ENCODE results near the gene GRIK4. TPM values are rescaled to one million over a fixed set of nuclear protein-coding genes. Genes with fewer than 3 reads are reported as not detected.

Gene GRIK4
- total RNA-seq, 1 donor from 2014 or later, result 0.39 TPM

GRCh38 chr11:120668537-120668936 is 157.0 kb downstream of the GRIK4 start:
- no peak for DNase-seq

GRCh38 chr11:120674542-120674941 is 163.0 kb downstream of the GRIK4 start:
- no peak for DNase-seq

DNA sequence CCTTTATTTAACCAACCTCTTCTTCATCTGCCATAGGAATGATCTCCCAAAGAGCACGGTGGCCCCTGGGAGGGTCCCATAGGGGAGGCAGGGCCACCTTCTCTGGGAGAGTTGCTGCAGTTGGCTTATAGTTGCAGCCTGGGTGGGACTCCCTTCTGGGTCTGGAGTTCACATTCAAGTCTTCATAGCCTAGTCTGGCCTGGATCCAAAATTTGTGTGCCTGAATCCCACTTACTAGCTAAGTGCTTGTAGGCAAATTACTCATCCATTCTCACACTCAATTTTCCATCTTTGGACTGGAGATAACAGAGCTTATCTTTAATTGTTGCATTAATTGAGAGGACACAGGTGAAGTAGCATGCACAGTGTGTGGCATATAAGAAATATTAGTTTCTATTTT is 163.6 kb downstream of the GRIK4 start:
- DNase-seq, result no peak

DNA sequence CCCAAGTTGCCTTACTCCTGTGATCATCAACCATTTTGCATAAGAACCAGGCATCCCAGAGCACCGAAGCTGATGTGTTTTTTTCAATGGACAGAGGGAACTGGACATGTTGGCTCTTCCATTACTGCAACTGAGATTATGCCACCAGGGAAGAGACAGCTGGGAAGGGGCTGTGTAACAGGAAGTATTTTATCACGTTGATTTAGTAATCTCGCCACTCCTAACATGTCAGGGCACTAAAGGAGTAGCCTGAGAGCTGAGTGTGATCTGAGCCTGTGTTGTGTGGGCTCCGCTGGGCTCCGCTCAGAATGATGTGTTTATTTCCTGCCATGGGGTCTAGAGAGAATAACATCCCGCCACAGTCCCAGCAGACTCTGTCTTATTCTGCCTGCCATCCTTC is 165.4 kb downstream of the GRIK4 start:
- DNase-seq, result no peak

DNA sequence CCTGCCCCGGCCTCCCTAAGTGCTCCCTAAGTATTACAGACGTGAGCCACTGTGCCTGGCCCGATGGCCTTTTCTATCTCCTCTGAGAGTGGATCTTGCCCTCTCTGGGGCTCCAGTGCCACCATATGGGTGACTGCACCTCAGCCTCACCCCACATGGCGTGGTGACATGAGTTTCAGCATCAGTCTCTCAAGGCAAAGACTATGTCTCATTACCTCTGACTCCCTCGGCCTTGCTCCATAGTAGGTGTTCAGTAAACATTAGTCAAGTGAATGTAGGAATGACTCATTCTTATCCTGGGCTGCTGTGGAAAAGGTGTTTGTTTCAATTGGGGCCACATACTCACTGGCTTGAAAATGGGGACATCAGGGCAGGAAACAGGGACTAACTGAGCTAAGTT is 168.8 kb downstream of the GRIK4 start:
- no peak for DNase-seq

DNA sequence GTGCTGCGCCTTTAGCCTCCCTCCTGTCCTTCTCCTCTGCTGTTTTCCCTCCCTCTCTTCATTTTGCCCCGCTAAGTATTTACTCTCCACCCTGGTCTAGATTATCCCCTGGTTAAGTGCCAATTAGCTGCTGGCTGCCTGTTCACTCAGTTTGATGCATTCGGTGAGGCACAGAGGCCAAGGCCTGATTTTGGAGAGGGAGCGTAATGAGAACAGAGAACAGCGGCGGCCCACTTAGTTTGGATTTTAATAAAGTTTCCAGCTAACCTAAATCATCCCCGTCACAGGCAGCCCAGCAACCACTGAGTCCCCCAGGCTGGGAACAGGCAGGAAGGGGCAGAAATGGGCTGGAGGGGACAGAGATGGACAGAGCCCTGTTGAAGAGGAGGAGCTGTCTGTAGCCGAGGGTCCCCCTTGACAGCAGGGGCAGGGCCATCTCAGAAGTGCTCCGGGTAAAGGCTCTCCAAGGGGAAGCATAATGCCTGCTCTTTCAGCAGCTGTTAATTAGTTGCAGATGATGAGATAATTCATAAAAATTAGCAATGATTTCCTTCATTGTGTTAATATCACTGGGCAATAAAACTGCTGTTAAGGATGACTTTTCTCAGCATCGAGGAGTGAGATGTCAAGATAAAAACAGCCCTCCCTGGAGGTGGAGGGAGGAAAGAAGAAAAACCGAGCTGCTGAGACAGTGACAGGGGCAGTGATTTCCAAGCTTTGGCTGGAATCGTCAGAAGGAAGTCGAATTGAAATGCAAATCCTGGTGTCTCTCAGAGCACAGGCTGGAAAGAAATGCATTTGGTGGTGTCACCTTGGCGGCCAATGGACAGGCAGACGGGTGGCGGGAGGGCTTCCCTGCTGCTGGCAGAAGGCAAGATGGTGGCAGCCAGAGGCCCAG is 170.1 kb downstream of the GRIK4 start:
- DNase-seq, result peak; percentile 4

GRCh38 chr11:120682332-120682649 is 170.7 kb downstream of the GRIK4 start:
- DNase-seq, result no peak

GRCh38 chr11:120682866-120683265 is 171.3 kb downstream of the GRIK4 start:
- no peak for DNase-seq

DNA sequence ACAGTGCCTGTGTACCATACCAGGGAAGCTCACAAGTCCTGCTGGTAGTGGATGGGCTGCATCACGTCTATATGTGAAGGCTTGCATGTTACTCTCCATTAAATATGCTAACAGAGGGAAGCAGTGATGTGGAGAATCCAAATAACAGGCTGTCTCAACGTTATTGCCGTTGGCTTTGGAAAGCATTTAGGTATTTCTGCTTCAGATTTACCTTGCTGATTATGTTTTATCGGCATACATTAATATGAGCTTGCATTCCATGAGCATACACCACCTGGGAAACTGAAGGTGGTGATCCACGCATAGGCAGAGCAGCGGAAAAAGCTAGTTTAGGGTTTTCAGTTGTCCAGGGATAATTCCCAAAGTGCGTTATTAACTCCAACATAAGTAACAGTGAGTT is 175.0 kb downstream of the GRIK4 start:
- DNase-seq, result no peak

DNA sequence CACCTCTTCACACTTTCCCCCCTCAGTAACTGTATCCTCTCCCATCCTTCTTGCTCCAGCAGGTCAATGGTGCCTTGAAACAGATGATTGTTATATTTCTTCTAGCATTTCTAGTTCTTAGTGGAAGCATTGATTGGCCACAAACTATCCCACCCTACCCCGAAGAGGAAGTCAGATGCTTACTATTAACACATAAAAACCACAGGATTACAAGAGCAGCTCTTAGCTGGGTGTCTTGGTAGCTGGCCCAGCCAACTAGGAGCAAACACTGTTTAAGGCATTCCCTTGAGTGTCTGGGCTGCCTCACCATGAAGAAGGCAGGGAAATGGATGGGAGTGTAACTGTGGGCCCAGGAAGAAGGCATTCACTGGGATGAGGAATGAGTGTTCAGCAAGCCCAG is 176.6 kb downstream of the GRIK4 start:
- DNase-seq, result no peak

GRCh38 chr11:120689596-120690275 is 178.2 kb downstream of the GRIK4 start:
- DNase-seq, result no peak

DNA sequence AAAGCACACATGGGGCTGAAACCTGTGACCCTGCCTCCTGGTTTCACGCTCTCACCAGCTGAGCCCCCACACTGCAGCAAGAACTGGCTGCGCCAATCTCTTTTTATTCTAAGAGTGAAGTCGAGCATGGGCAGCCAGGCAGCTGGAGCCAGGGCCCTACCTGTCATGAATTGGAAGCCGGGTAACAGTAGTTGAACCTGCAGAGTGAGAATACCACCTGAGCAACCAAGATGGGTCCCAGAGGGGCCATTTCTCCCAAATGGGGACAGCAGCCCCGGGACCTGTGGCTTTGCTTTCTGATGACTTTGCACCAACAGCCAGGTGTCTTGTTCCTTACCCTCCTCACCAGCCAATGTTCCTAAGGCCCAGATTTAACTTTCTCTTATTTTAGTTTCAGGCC is 178.9 kb downstream of the GRIK4 start:
- DNase-seq, result no peak

- DNase-seq, result no peak
These were observed 183.2 kb downstream of the GRIK4 start for GRCh38 chr11:120694726-120695125.

DNA sequence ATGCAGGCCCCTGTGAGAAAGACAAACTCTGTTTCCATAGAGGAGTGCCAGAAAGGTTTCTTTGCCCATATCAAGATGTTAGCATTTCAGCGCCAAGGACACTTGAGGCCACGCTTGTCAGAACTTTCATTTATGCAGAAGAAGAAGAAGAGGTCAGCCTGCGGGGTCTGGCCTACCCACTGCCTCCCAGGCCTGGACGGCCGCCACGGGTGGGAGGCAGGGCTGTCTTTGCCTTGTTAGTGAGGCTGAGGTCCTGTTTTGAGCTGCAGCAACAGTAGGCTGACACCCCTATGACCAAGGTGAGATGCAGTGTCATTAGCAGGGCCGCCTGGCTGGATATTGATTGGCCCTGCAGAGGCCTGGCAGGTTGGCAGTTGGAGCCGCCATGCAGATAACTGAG is 183.9 kb downstream of the GRIK4 start:
- DNase-seq, result no peak

GRCh38 chr11:120695939-120696338 is 184.4 kb downstream of the GRIK4 start:
- DNase-seq, result no peak

- DNase-seq, result no peak
These were observed 185.2 kb downstream of the GRIK4 start for GRCh38 chr11:120696597-120697218.

DNA sequence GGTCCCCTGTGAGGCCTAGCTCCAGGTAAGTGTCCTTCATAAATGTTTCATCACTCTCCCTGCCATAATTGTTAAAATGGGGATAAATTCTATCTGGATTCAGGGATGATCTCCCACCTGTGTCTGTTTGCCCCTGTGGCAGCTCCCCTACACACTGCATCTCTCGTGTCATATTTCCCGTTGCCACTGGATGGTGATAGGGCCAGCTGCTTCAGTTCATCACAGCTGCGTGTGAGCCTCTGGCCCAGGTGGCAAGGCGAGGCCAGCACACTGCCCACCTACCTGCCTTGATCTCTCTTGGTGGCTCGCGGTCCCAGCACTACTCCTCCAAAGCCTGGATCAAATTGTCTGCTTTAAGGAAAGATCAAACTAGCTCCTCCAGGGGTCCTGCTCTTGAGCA is 187.4 kb downstream of the GRIK4 start:
- no peak for DNase-seq

GRCh38 chr11:120702656-120703055 is 191.1 kb downstream of the GRIK4 start:
- DNase-seq, result no peak

DNA sequence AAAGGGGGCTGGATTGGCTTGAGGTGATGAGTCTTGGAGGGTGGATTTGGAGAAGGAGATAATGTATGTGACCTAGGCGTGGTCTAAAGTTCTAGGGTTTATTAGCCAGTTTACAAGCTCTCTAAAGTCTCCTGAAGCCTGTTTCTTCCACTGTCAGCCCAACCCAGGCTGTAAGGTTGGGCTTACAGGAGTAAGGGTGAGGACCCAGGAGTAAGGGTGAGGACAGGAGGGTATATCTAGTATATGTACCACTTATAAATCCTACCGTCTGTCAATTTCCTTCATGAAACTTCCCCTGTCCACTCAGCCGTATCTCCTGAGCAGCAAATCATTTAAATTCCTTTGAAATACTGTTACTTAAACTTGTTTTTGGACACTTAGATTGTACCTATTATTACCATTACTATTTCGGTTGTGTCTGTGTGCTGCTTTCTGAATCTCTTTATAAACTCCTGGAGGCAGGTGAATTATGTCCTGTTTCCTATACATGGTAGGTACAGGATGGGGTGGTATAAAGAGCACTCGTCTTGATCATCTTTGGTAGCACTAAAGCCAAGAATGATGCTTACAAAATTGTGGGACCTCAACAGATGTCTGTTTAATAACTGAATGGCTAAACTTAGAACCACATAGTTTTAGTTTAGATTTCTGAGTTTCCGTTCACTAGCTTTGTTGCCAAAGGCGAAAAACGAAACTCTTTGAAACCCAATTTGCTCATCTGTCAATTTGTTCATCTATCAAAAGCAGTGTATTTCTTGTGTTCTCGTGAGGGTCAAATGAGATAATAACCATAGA is 192.0 kb downstream of the GRIK4 start:
- DNase-seq, result no peak

DNA sequence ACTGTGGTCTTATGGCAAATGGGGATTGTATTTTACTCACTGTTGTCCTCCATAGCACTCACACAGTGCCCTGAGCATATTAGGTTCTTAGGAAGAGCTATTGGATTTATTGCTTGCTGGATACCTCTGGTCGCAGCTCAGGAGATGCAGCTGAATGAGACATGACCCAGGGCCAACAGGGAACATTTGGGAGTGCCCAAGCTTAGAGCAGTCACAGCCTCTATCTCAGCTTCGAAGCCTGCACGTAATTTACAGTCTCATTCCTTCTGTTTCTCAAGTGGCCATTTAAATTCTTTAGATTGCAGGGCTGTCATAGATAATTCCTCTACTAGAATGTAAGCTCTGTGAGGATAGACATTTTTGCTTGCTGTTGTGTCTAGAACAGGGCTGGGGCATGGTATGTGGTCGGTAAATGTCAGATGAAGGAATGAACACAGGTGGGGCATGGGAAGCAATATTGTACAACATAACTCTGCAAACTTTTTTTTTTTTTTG is 192.8 kb downstream of the GRIK4 start:
- no peak for DNase-seq

DNA sequence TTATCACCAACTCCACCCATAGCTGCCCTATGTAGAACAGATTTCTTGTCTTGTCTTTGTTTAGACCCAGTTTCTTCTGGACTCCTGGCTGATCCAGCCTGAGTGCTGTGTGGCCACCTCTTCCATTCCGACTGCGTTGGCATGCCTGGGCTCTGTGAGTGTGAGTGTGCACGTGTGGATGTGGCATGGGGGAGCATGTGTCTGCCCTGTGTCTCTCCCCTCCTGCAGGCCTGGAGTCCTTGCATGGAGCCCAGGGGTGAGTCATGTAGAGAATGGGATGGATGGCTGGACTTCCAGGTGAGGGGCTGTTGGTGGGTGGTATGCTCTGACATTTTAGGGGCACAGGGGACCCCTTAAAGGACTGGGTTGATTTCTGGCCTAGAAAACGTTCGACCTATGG is 194.7 kb downstream of the GRIK4 start:
- no peak for DNase-seq

GRCh38 chr11:120707098-120707497 is 195.6 kb downstream of the GRIK4 start:
- DNase-seq, result no peak

DNA sequence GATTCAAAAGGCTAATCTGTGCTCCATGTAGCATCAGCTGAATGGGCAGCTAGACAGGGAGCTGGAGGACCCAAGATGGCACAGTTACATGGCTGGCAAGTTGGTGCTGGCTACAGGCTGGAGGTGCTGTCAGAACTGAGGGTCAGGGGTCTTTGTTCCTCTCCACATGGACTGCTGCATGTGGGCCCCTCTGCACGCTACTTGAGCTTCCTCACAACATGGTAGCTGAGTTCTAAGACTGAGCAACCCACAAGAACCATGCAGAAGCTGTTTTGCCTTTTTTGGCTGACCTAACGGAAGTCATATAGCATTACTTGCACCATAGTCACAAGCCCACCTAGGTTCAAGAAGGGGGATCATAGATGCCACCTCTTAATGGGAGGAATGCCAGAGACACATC is 196.1 kb downstream of the GRIK4 start:
- DNase-seq, result no peak
